H9 (cell line): Measurements from ENCODE around the gene TMEM271. TPM values are rescaled to one million over a fixed set of nuclear protein-coding genes. Genes with fewer than 3 reads are reported as not detected.

Experiments used
- DNase-seq: peaks from one replicate; pipeline ENCODE4 v3.0.0-alpha.2; 2017
- H2AFZ ChIP-seq: one replicate; pipeline ENCODE4 v1.6.1; 2013; ENCODE audit warnings: mild to moderate bottlenecking, low read length, control low read depth, moderate library complexity
- H2AK5ac ChIP-seq: 2 replicates; pipeline ENCODE4 v1.6.1; 2013; ENCODE audit warnings: low read length, control low read depth, mixed read lengths; ENCODE audit not compliant: insufficient read length
- H2BK120ac ChIP-seq: one replicate; pipeline ENCODE4 v1.6.1; 2013; ENCODE audit warnings: low read depth, mild to moderate bottlenecking, low read length, control low read depth, inconsistent platforms; ENCODE audit not compliant: poor library complexity, severe bottlenecking
- H2BK12ac ChIP-seq: 2 replicates; pipeline ENCODE4 v1.6.1; 2013; ENCODE audit warnings: low read length, control low read depth, mixed read lengths, low read depth; ENCODE audit not compliant: insufficient read length
- H2BK15ac ChIP-seq: 2 replicates; pipeline ENCODE4 v1.6.1; 2013; ENCODE audit warnings: low read depth, low read length, control low read depth
- H2BK20ac ChIP-seq: one replicate; pipeline ENCODE4 v1.6.1; 2013; ENCODE audit warnings: low read depth, mild to moderate bottlenecking, low read length, control low read depth, inconsistent platforms; ENCODE audit not compliant: poor library complexity, severe bottlenecking
- H2BK5ac ChIP-seq: 2 replicates; pipeline ENCODE4 v1.6.1; 2013; ENCODE audit warnings: low read length, control low read depth, mixed read lengths; ENCODE audit not compliant: insufficient read length
- H3K14ac ChIP-seq: 2 replicates; pipeline ENCODE4 v1.6.1; 2013; ENCODE audit warnings: low read length, control low read depth; ENCODE audit not compliant: insufficient read depth
- H3K18ac ChIP-seq: 2 replicates; pipeline ENCODE4 v1.6.1; 2013; ENCODE audit warnings: low read depth, mild to moderate bottlenecking, mixed read lengths, low read length, control low read depth; ENCODE audit not compliant: insufficient read length
- H3K23ac ChIP-seq: 2 replicates; pipeline ENCODE4 v1.6.1; 2013; ENCODE audit warnings: low read length, control low read depth, mixed read lengths, low read depth; ENCODE audit not compliant: insufficient read length
- H3K23me2 ChIP-seq: 2 replicates; pipeline ENCODE4 v1.6.1; 2013; ENCODE audit warnings: low read depth, mild to moderate bottlenecking, mixed read lengths, low read length, control low read depth; ENCODE audit not compliant: insufficient read length, poor library complexity, severe bottlenecking
- H3K27ac ChIP-seq: 2 replicates; pipeline ENCODE4 v1.5.1; 2013; ENCODE audit warnings: low read length, control low read depth, mixed read lengths, low read depth; ENCODE audit not compliant: insufficient read length
- H3K27me3 ChIP-seq: 2 replicates; pipeline ENCODE4 v1.6.1; 2013; ENCODE audit warnings: low read length, control low read depth, inconsistent platforms; ENCODE audit not compliant: insufficient read depth
- H3K4ac ChIP-seq: 2 replicates; pipeline ENCODE4 v1.6.1; 2013; ENCODE audit warnings: low read depth, mild to moderate bottlenecking, control low read depth, inconsistent platforms, low read length, moderate library complexity
- H3K4me1 ChIP-seq: 2 replicates; pipeline ENCODE4 v1.6.1; 2013; ENCODE audit warnings: low read length, control low read depth, inconsistent platforms; ENCODE audit not compliant: insufficient read depth
- H3K4me2 ChIP-seq: 2 replicates; pipeline ENCODE4 v1.6.1; 2013; ENCODE audit warnings: low read length, control low read depth, mixed read lengths; ENCODE audit not compliant: insufficient read length, insufficient read depth
- H3K56ac ChIP-seq: 2 replicates; pipeline ENCODE4 v1.6.1; 2013; ENCODE audit warnings: low read depth, mild to moderate bottlenecking, mixed read lengths, low read length, control low read depth; ENCODE audit not compliant: insufficient read length
- H3K79me1 ChIP-seq: 2 replicates; pipeline ENCODE4 v1.6.1; 2013; ENCODE audit warnings: low read depth, mild to moderate bottlenecking, moderate library complexity, low read length, control low read depth, inconsistent platforms; ENCODE audit not compliant: insufficient read depth, poor library complexity, severe bottlenecking
- H3K79me2 ChIP-seq: 2 replicates; pipeline ENCODE4 v1.6.1; 2013; ENCODE audit warnings: low read length, control low read depth, inconsistent platforms; ENCODE audit not compliant: insufficient read depth
- H3K9ac ChIP-seq: 2 replicates; pipeline ENCODE4 v1.6.1; 2013; ENCODE audit warnings: low read length, control low read depth, mixed read lengths; ENCODE audit not compliant: insufficient read length; ENCODE audit errors: extremely low read depth
- H3K9me3 ChIP-seq: one replicate; pipeline ENCODE4 v1.6.1; 2013; ENCODE audit warnings: low read depth, low read length, inconsistent platforms; ENCODE audit not compliant: control insufficient read depth
- H3T11ph ChIP-seq: one replicate; pipeline ENCODE4 v1.6.1; 2013; ENCODE audit warnings: mild to moderate bottlenecking, low read length, control low read depth, inconsistent platforms
- H4K20me1 ChIP-seq: one replicate; pipeline ENCODE4 v1.6.1; 2013; ENCODE audit not compliant: control insufficient read depth, insufficient read length, insufficient read depth
- H4K5ac ChIP-seq: 2 replicates; pipeline ENCODE4 v1.6.1; 2013; ENCODE audit warnings: low read depth, mild to moderate bottlenecking, mixed read lengths, low read length, control low read depth; ENCODE audit not compliant: insufficient read length
- H4K8ac ChIP-seq: replicated peaks from 2 replicates; pipeline ENCODE4 v1.6.1; 2013; ENCODE audit warnings: low read length, control low read depth, mixed read lengths, low read depth; ENCODE audit not compliant: insufficient read length
- H4K91ac ChIP-seq: 2 replicates; pipeline ENCODE4 v1.6.1; 2013; ENCODE audit warnings: low read depth, mild to moderate bottlenecking, moderate library complexity, mixed read lengths, low read length, control low read depth; ENCODE audit not compliant: insufficient read length
- H3K27ac Mint-ChIP-seq, 3 experiments: 2 replicates in 2 of 3; 3 replicates in 1 of 3; pipeline ENCODE4 v1.8.0; 2020 to 2021; ENCODE audit warnings: mixed read lengths in 3 of 3, mild to moderate bottlenecking in 1 of 3, moderate library complexity in 1 of 3
- H3K27me3 Mint-ChIP-seq: 2 replicates; pipeline ENCODE4 v1.8.0; 2021; ENCODE audit warnings: low read depth, mild to moderate bottlenecking, moderate library complexity, mixed read lengths
- H3K36me3 Mint-ChIP-seq, 3 experiments: 2 replicates in 2 of 3; 3 replicates in 1 of 3; pipeline ENCODE4 v1.8.0; 2020 to 2021; ENCODE audit warnings: low read depth in 3 of 3, mixed read lengths in 3 of 3; ENCODE audit not compliant: insufficient read depth in 1 of 3
- H3K4me1 Mint-ChIP-seq, 2 experiments: 2 replicates each; pipeline ENCODE4 v1.8.0; 2020; ENCODE audit warnings: mixed read lengths in 2 of 2
- H3K4me3 Mint-ChIP-seq, 2 experiments: 2 replicates in 1 of 2; 3 replicates in 1 of 2; pipeline ENCODE4 v1.8.0; 2020 to 2021; ENCODE audit warnings: mild to moderate bottlenecking in 2 of 2, mixed read lengths in 2 of 2, moderate library complexity in 1 of 2
- H3K9me3 Mint-ChIP-seq, 2 experiments: 2 replicates in 1 of 2; 3 replicates in 1 of 2; pipeline ENCODE4 v1.8.0; 2020; ENCODE audit warnings: mild to moderate bottlenecking in 2 of 2, mixed read lengths in 2 of 2, moderate library complexity in 1 of 2
- CTCF ChIP-seq: fragments of 200-600 bp; sonication (generic); conservative IDR thresholded peaks from 3 replicates; pipeline ENCODE4 v1.8.0; 2021; ENCODE audit warnings: antibody characterized with exemption, mild to moderate bottlenecking
- WGBS: extraction: QIAGEN DNeasy Blood & Tissue Kit; methylation state at CpG from one replicate; pipeline ENCODE4 v1.1.7; 2013; ENCODE audit warnings: missing lambda C conversion rate, low lambda C conversion rate, mixed read lengths; ENCODE audit not compliant: insufficient read length; ENCODE audit errors: extremely low coverage; 5-methylcytosine and 5-hydroxymethylcytosine counted together
- total RNA-seq: library from RNA; stranded (reverse); gene quantifications from 2 replicates; pipeline ENCODE4 v1.2.1, GENCODE V29; 2021

TMEM271 gene
- total RNA-seq, 1 experiment from 2014 or later = 0.09 TPM

- Mint-ChIP-seq H3K4me1 (peaks cover 0 to 3% of the 10 kb centered on the region in 2 experiments; a peak in 1 of 4 replicates), H3K4me3 (no peak overlapping the region), H3K36me3 (peaks cover 40 to 84% (median 76%) of the 10 kb centered on the region in 3 experiments), H3K27ac (no peak overlapping the region), H3K27me3 (no peaks in the 10 kb centered on the region), H3K9me3 (no peaks in the 10 kb centered on the region)
- H3T11ph ChIP-seq = no peak overlapping the region
- H3K27ac ChIP-seq = no peak overlapping the region
- no peak overlapping the region for H2BK15ac ChIP-seq
- no peak overlapping the region for H3K4ac ChIP-seq
- H3K79me1 ChIP-seq = no peaks in the 10 kb centered on the region
- no peaks in the 10 kb centered on the region for H3K27me3 ChIP-seq
- no peak for DNase-seq
- no peaks in the 10 kb centered on the region for H3K23me2 ChIP-seq
- H4K20me1 ChIP-seq = no peaks in the 10 kb centered on the region
- H3K4me1 ChIP-seq = no peaks in the 10 kb centered on the region
- no peak overlapping the region for H2BK5ac ChIP-seq
- H3K14ac ChIP-seq = no peak overlapping the region
- no peak overlapping the region for H2AFZ ChIP-seq
- WGBS = no CpG with 5 or more reads among the region's 22 CpGs
- H2AK5ac ChIP-seq = no peak overlapping the region
- no peak overlapping the region for H4K5ac ChIP-seq
- H2BK120ac ChIP-seq = no peak overlapping the region
- TF ChIP-seq CTCF = no peak
- H3K9me3 ChIP-seq = no peaks in the 10 kb centered on the region
- H4K8ac ChIP-seq = no peak overlapping the region
- H3K4me2 ChIP-seq = no peak overlapping the region
- H2BK20ac ChIP-seq = no peak overlapping the region
- no peak overlapping the region for H2BK12ac ChIP-seq
- no peaks in the 10 kb centered on the region for H3K79me2 ChIP-seq
- H3K56ac ChIP-seq = no peak overlapping the region
- H4K91ac ChIP-seq = no peak overlapping the region
- H3K23ac ChIP-seq = no peak overlapping the region
- H3K18ac ChIP-seq = no peak overlapping the region
- no peak overlapping the region for H3K9ac ChIP-seq
Observed at GRCh38 chr4:526189-526909, 49.7 kb downstream of the TMEM271 start.
